HepG2 (cell line): ENCODE results near the gene NKD1. TPM values are rescaled to one million over a fixed set of nuclear protein-coding genes. Genes with fewer than 3 reads are reported as not detected.

Experiments
- BRD4 ChIP-seq: sonication (generic); formaldehyde crosslinking; IDR thresholded peaks from 2 replicates; pipeline ENCODE4 v1.4.0; 2020; ENCODE audit warnings: missing genetic modification reagents
- CREB3 ChIP-seq: sonication (generic); formaldehyde crosslinking; IDR thresholded peaks from 2 replicates; pipeline ENCODE4 v1.5.0; 2020; ENCODE audit warnings: missing genetic modification reagents
- EP300 ChIP-seq, 3 experiments: sonication (generic) in 1 of 3; formaldehyde crosslinking in 1 of 3; IDR thresholded peaks; 2 replicates each; pipeline versions ENCODE4 v1.5.1 to v1.6.1; 2011 to 2020; ENCODE audit warnings: low read depth in 2 of 3, low read length in 2 of 3, borderline replicate concordance in 1 of 3, improper control_type of control experiment in 1 of 3, mild to moderate bottlenecking in 1 of 3, missing genetic modification reagents in 1 of 3, moderate library complexity in 1 of 3
- FLYWCH1 ChIP-seq: sonication (generic); formaldehyde crosslinking; IDR thresholded peaks from 2 replicates; pipeline ENCODE4 v1.8.1; 2023; ENCODE audit warnings: mild to moderate bottlenecking, missing genetic modification reagents
- FOSL2 ChIP-seq: sonication (generic); formaldehyde crosslinking; IDR thresholded peaks from 2 replicates; pipeline ENCODE4 v1.4.0; 2020; ENCODE audit warnings: missing genetic modification reagents
- KLF12 ChIP-seq: sonication (generic); formaldehyde crosslinking; IDR thresholded peaks from 2 replicates; pipeline ENCODE4 v1.4.0; 2020; ENCODE audit warnings: missing genetic modification reagents, borderline replicate concordance
- MLX ChIP-seq: IDR thresholded peaks from 2 replicates; pipeline ENCODE4 v1.6.1; 2016
- NAIF1 ChIP-seq: sonication (generic); formaldehyde crosslinking; IDR thresholded peaks from 2 replicates; pipeline ENCODE4 v1.5.0; 2020; ENCODE audit warnings: mild to moderate bottlenecking, missing genetic modification reagents, borderline replicate concordance
- SOX6 ChIP-seq, 2 experiments: fragments of 450-650 bp in 1 of 2; sonication (generic) in 1 of 2; formaldehyde crosslinking in 1 of 2; IDR thresholded peaks; 2 replicates each; pipeline versions ENCODE4 v1.4.0 to v1.6.1; 2017 to 2020; ENCODE audit warnings: antibody characterized with exemption in 1 of 2, mild to moderate bottlenecking in 1 of 2, missing genetic modification reagents in 1 of 2
- TP53 ChIP-seq: sonication (generic); formaldehyde crosslinking; conservative IDR thresholded peaks from 2 replicates; pipeline ENCODE4 v1.4.0; 2020; ENCODE audit warnings: missing genetic modification reagents
- TRIM22 ChIP-seq: fragments of 450-650 bp; IDR thresholded peaks from 2 replicates; pipeline ENCODE4 v1.6.1; 2017
- ZNF558 ChIP-seq: sonication (generic); formaldehyde crosslinking; IDR thresholded peaks from 2 replicates; pipeline ENCODE4 v1.9.0; 2022; ENCODE audit warnings: mild to moderate bottlenecking, missing genetic modification reagents, borderline replicate concordance
- polyA plus RNA-seq, 8 experiments: library from polyadenylated mRNA; depleted of rRNA in 3 of 8; stranded (reverse) in 7 of 8; unstranded in 1 of 8; fragments of >200 nt; fragmentation: Illumina TruSeq in 4 of 8; extraction: Trizol in 4 of 8; gene quantifications; 2 replicates each; pipeline versions ENCODE4 v1.2.1 to v1.2.3, GENCODE V29; 2011 to 2016; ENCODE audit warnings: low read depth in 4 of 8, missing spikeins in 1 of 8, mixed read lengths in 1 of 8; ENCODE audit not compliant: insufficient read depth in 1 of 8
- total RNA-seq, 5 experiments: library from RNA; depleted of rRNA; stranded (reverse); fragments of >200 nt; fragmentation: Illumina TruSeq; extraction: Trizol; gene quantifications; 2 replicates each; pipeline ENCODE4 v1.2.3, GENCODE V29; 2016; ENCODE audit warnings: low read depth in 1 of 5
- TF ChIP-seq, protein P1 (sequence below): sonication (generic); formaldehyde crosslinking; IDR thresholded peaks from 2 replicates; pipeline ENCODE4 v1.8.0; 2022; ENCODE audit warnings: low read depth, missing genetic modification reagents
- TF ChIP-seq, protein P2 (sequence below): sonication (generic); formaldehyde crosslinking; conservative IDR thresholded peaks from 2 replicates; pipeline ENCODE4 v1.4.0; 2020; ENCODE audit warnings: mild to moderate bottlenecking, missing genetic modification reagents, moderate library complexity
- TF ChIP-seq, protein P3 (sequence below): sonication (generic); formaldehyde crosslinking; IDR thresholded peaks from 2 replicates; pipeline ENCODE4 v1.4.0; 2020; ENCODE audit warnings: missing genetic modification reagents
- TF ChIP-seq, protein P4 (sequence below): sonication (generic); formaldehyde crosslinking; IDR thresholded peaks from 2 replicates; pipeline ENCODE4 v1.4.0; 2020; ENCODE audit warnings: missing genetic modification reagents, low read depth, mild to moderate bottlenecking, borderline replicate concordance

NKD1 gene
- total and polyA plus RNA-seq, 2 of the 13 experiments (the other 11 are each of a cell fraction or from before 2014, with no cell fraction given), result 70.4 to 121 TPM

- TF ChIP-seq EP300 (IDR thresholded peaks at IDR 0.05; ENCODE audit: low read depth in 2 of 2, low read length in 2 of 2) (no peak), EP300 (CRISPR knock-in tag; IDR thresholded peaks at IDR 0.05; ENCODE audit: borderline replicate concordance) (no peak), TRIM22 (no peak), BRD4 (CRISPR knock-in tag) (no peak), NAIF1 (CRISPR knock-in tag) (no peak), SOX6 (IDR thresholded peaks at IDR 0.05) (no peak), SOX6 (CRISPR knock-in tag; IDR thresholded peaks at IDR 0.05) (0 out of 2 replicates have a peak, but pooled peaks have one; percentile 9), CREB3 (CRISPR knock-in tag) (no peak), KLF12 (CRISPR knock-in tag) (no peak), FLYWCH1 (no peak), TP53 (CRISPR knock-in tag) (no peak), ZNF558 (CRISPR knock-in tag) (no peak), MLX (CRISPR knock-in tag) (no peak), FOSL2 (CRISPR knock-in tag) (0 out of 2 replicates have a peak, but pooled peaks have one; percentile 3)
- TF ChIP-seq, protein P1, sequence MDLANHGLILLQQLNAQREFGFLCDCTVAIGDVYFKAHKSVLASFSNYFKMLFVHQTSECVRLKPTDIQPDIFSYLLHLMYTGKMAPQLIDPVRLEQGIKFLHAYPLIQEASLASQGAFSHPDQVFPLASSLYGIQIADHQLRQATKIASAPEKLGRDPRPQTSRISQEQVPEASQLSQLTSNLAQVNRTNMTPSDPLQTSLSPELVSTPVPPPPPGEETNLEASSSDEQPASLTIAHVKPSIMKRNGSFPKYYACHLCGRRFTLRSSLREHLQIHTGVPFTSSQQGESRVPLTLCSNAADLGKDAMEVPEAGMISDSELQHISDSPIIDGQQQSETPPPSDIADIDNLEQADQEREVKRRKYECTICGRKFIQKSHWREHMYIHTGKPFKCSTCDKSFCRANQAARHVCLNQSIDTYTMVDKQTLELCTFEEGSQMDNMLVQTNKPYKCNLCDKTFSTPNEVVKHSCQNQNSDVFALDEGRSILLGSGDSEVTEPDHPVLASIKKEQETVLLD (CRISPR knock-in tag), result no peak
- TF ChIP-seq, protein P2, sequence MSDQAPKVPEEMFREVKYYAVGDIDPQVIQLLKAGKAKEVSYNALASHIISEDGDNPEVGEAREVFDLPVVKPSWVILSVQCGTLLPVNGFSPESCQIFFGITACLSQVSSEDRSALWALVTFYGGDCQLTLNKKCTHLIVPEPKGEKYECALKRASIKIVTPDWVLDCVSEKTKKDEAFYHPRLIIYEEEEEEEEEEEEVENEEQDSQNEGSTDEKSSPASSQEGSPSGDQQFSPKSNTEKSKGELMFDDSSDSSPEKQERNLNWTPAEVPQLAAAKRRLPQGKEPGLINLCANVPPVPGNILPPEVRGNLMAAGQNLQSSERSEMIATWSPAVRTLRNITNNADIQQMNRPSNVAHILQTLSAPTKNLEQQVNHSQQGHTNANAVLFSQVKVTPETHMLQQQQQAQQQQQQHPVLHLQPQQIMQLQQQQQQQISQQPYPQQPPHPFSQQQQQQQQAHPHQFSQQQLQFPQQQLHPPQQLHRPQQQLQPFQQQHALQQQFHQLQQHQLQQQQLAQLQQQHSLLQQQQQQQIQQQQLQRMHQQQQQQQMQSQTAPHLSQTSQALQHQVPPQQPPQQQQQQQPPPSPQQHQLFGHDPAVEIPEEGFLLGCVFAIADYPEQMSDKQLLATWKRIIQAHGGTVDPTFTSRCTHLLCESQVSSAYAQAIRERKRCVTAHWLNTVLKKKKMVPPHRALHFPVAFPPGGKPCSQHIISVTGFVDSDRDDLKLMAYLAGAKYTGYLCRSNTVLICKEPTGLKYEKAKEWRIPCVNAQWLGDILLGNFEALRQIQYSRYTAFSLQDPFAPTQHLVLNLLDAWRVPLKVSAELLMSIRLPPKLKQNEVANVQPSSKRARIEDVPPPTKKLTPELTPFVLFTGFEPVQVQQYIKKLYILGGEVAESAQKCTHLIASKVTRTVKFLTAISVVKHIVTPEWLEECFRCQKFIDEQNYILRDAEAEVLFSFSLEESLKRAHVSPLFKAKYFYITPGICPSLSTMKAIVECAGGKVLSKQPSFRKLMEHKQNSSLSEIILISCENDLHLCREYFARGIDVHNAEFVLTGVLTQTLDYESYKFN (CRISPR knock-in tag), result no peak
- TF ChIP-seq, protein P3, sequence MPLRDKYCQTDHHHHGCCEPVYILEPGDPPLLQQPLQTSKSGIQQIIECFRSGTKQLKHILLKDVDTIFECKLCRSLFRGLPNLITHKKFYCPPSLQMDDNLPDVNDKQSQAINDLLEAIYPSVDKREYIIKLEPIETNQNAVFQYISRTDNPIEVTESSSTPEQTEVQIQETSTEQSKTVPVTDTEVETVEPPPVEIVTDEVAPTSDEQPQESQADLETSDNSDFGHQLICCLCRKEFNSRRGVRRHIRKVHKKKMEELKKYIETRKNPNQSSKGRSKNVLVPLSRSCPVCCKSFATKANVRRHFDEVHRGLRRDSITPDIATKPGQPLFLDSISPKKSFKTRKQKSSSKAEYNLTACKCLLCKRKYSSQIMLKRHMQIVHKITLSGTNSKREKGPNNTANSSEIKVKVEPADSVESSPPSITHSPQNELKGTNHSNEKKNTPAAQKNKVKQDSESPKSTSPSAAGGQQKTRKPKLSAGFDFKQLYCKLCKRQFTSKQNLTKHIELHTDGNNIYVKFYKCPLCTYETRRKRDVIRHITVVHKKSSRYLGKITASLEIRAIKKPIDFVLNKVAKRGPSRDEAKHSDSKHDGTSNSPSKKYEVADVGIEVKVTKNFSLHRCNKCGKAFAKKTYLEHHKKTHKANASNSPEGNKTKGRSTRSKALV (CRISPR knock-in tag), result no peak
- TF ChIP-seq, protein P4, sequence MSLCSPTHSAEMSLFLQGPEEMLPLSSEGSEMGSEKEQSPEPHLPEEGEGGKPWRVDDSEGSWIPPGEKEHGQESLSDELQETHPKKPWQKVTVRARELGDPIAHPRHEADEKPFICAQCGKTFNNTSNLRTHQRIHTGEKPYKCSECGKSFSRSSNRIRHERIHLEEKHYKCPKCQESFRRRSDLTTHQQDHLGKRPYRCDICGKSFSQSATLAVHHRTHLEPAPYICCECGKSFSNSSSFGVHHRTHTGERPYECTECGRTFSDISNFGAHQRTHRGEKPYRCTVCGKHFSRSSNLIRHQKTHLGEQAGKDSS (CRISPR knock-in tag), result no peak
Observed at GRCh38 chr16:50550035-50550434, 1.8 kb downstream of the NKD1 start (continued).
